Measurements from ENCODE around the gene E2F3. TPM values are rescaled to one million over a fixed set of nuclear protein-coding genes. Genes with fewer than 3 reads are reported as not detected.

Gene E2F3
- total and polyA plus RNA-seq, 10 of the 15 experiments (the other 5 are each of a cell fraction or from before 2014, with no cell fraction given) = 5.1 to 16.8 (median 10.6) TPM

DNA sequence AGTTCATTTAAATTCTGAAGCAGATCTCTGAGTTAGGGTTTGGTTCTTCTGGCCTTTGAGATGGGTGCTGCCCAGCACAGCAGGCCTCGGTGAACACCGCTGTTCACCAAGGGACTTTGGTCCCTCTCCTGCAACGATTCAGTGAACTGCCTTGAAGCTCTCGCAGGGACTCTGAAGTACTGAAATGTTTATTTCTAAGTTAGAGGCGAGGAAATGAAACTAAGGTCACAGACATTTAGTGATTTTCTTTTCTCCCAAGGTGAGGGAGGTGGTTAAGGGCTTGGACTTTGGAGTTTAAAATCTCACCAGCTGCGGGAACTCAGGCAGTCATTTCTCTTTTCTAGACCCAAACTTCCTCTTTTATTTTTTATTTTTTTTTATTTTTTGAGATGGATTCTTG is 26.2 kb downstream of the E2F3 start (continued):
- TF ChIP-seq, protein P1, sequence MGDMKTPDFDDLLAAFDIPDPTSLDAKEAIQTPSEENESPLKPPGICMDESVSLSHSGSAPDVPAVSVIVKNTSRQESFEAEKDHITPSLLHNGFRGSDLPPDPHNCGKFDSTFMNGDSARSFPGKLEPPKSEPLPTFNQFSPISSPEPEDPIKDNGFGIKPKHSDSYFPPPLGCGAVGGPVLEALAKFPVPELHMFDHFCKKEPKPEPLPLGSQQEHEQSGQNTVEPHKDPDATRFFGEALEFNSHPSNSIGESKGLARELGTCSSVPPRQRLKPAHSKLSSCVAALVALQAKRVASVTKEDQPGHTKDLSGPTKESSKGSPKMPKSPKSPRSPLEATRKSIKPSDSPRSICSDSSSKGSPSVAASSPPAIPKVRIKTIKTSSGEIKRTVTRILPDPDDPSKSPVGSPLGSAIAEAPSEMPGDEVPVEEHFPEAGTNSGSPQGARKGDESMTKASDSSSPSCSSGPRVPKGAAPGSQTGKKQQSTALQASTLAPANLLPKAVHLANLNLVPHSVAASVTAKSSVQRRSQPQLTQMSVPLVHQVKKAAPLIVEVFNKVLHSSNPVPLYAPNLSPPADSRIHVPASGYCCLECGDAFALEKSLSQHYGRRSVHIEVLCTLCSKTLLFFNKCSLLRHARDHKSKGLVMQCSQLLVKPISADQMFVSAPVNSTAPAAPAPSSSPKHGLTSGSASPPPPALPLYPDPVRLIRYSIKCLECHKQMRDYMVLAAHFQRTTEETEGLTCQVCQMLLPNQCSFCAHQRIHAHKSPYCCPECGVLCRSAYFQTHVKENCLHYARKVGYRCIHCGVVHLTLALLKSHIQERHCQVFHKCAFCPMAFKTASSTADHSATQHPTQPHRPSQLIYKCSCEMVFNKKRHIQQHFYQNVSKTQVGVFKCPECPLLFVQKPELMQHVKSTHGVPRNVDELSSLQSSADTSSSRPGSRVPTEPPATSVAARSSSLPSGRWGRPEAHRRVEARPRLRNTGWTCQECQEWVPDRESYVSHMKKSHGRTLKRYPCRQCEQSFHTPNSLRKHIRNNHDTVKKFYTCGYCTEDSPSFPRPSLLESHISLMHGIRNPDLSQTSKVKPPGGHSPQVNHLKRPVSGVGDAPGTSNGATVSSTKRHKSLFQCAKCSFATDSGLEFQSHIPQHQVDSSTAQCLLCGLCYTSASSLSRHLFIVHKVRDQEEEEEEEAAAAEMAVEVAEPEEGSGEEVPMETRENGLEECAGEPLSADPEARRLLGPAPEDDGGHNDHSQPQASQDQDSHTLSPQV (IDR thresholded peaks at IDR 0.05) = no peak
- no peak for TF ChIP-seq TCF3 (IDR thresholded peaks at IDR 0.05; ENCODE audit: borderline replicate concordance, insufficient read depth, low read depth, low read length)
- no peak for TF ChIP-seq CREM (IDR thresholded peaks at IDR 0.05; ENCODE audit: low read depth)
- TF ChIP-seq MEF2B (IDR thresholded peaks at IDR 0.05; ENCODE audit: partially characterized antibody, poor library complexity, severe bottlenecking) = peak; percentile 40
- TF ChIP-seq FOS (IDR thresholded peaks at IDR 0.05; ENCODE audit: borderline replicate concordance, extremely low read depth, insufficient read length) = no peak
- no peak for TF ChIP-seq EZH2 (IDR thresholded peaks at IDR 0.05; ENCODE audit: borderline replicate concordance, control insufficient read depth, low read depth, low read length)
- TF ChIP-seq FOXM1 (IDR thresholded peaks at IDR 0.05; ENCODE audit: low read depth, low read length) = 0 out of 2 replicates have a peak, but pooled peaks have one; percentile 52
- no peak for TF ChIP-seq EGR1 (IDR thresholded peaks at IDR 0.05; ENCODE audit: borderline replicate concordance in 1 of 2, low read depth in 2 of 2, low read length in 2 of 2)
- no peak for TF ChIP-seq POLR2AphosphoS5 (IDR thresholded peaks at IDR 0.05; ENCODE audit: low read length)
- TF ChIP-seq, protein P2, sequence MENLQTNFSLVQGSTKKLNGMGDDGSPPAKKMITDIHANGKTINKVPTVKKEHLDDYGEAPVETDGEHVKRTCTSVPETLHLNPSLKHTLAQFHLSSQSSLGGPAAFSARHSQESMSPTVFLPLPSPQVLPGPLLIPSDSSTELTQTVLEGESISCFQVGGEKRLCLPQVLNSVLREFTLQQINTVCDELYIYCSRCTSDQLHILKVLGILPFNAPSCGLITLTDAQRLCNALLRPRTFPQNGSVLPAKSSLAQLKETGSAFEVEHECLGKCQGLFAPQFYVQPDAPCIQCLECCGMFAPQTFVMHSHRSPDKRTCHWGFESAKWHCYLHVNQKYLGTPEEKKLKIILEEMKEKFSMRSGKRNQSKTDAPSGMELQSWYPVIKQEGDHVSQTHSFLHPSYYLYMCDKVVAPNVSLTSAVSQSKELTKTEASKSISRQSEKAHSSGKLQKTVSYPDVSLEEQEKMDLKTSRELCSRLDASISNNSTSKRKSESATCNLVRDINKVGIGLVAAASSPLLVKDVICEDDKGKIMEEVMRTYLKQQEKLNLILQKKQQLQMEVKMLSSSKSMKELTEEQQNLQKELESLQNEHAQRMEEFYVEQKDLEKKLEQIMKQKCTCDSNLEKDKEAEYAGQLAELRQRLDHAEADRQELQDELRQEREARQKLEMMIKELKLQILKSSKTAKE (IDR thresholded peaks at IDR 0.05; ENCODE audit: low read depth, poor library complexity, severe bottlenecking) = peak; percentile 59
- peak; percentile 82 for TF ChIP-seq NR2F1 (conservative IDR thresholded peaks at IDR 0.05)
- no peak for TF ChIP-seq NFYA (IDR thresholded peaks at IDR 0.05; ENCODE audit: borderline replicate concordance, low read depth, low read length)
- TF ChIP-seq EED (IDR thresholded peaks at IDR 0.05; ENCODE audit: low read depth) = peak; percentile 83
- peak; percentile 62 for TF ChIP-seq JUNB (IDR thresholded peaks at IDR 0.05)
- no peak for TF ChIP-seq TAF1 (IDR thresholded peaks at IDR 0.05; ENCODE audit: borderline replicate concordance, low read depth, low read length)
- TF ChIP-seq CEBPZ (IDR thresholded peaks at IDR 0.05; ENCODE audit: low read depth, low read length) = no peak
- peak; percentile 46; the same call in 1 of the 2 replicates for TF ChIP-seq ZNF24 (IDR thresholded peaks at IDR 0.05)
